Measurements from ENCODE around the gene MAP2K2.

Gene MAP2K2

DNA sequence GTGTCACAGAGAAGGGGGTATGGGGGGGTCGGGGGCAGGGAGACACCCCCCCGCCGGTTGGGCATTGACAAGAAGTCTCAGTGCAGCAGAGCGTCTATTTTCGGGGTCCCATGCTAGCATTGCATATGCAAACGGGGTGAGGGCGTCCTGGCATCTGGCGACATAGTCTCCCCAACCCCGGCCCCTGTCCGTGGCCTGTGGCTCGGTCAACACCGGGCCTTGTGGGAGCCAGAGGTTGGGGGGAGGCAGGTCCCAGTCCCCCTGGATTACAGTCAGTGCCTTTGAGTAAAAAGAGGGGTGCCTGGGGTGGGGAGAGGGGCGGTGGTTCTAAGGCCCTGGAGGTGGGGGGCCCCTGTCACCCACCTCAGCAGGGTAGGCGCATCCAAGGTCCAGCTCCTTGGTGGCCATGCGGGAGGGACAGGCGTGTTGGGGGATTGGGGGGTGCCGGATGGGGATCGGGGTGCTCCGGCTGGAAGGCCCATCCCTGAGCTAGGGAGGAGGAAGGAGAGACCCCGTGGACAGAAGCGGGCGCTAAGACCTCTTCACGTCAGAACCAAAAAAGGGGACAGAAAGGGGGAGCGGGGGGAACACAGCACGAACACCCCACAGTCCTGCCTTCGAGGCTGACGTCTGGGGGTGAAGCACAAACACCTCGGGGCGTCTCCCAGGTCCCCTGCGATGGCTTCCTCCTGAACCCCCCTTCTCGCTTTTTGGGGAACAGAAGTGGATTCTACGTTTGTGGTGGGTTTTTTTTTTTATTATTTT lies 78.1 kb downstream of the MAP2K2 start:
- in situ Hi-C loops (cut with MboI; ENCODE audit: low sequenced_read_pairs) = no loop called here

DNA sequence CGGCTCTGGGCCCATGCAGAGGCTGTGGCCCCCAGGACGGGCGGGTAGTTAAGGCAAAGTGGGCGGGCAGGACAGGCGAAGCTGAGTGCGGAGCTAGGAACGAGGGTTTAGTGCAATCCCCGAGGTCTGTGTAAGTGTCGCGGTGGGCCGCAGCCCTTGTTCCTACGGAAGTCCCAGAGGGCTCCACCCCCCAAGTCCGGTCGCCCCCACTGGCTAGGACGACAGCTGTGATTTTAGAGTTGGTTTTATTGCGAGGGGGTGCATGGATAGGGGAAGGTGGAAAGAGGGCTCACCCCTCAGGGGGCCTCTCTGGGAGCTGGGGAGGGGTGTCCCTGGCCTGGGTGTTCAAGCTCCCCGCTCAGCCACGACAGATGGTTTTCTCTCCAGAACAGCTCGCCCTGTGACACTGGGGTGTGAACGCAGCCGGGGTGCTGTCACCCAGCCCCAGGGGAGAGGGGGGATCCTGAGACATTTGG lies 78.9 kb downstream of the MAP2K2 start:
- in situ Hi-C loops (cut with MboI; ENCODE audit: low sequenced_read_pairs) = no loop called here

DNA sequence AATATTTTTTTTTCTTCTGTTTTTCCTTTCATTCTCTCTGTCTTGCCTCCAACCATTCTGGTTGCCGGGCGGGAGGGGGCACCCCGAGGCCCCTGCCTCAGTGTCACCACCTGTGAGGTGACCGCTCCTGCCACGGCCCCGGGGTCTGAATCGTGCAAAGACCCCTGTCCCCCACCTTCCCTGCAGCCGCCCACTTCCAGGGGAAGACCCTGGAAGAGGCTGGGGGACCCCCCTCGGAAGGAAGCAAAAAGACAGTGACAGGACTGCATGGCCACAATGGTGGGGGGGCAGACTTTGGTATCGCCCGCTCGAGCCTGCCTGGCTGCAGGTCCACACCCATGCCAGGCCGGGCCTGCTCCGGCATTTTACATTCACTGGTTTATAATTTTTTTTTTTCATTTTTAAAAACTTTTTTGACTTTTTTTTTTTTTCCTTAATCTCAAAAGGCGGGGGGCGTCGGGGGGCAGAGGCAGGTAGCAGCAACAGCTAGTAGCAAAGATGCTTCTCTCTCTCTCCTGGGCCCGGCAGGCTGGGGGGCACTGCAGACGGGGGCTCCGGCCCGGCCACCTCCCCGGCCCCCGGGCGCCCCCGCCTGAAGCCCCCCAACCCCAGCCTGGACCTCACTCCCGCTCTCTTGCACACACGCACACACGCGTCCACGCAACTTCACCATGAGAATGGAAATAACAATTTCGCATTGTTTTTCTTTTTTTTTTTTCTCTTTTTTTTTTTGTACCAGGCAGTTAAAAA lies 79.8 kb downstream of the MAP2K2 start:
- in situ Hi-C loops (cut with MboI; ENCODE audit: low sequenced_read_pairs) = no loop called here

DNA sequence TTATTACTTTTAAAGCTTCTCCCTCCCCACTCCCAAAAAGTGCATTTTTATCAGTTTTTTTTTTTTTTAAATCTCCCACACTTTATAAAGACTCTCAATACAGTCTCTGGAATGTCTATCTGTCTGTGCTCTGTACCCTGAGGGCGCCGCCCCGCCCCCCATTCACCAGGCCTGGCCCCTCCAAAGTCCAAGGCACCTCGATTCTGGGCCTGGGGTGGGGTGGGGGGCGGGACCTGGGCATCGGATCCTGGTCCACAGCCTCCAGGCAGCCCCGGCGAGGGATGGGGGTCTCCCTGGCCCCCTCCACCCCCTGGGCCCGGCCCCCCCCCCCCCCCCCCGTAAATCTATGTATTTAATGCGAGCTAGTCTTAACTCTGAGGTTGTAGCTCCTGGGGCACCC lies 80.5 kb downstream of the MAP2K2 start:
- in situ Hi-C loops (cut with MboI; ENCODE audit: low sequenced_read_pairs) = no loop called here

DNA sequence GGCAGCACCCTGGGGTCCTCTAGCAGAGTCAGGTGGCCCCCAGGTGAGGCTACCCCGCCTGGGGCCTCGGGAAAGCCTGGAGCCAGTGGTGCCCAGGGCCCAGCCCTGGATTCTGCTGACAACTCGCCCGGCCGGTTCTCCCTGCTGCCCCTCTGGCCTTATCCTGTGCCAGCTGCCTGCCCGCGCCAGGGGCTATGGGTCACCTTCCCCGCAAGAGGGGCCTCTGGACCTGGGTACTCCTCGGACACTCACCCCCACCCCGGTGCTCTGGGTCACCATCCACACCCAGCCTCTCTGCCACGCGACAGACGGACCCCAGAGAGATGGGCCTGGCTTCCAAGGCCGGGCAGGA lies 81.2 kb downstream of the MAP2K2 start:
- in situ Hi-C loops (cut with MboI; ENCODE audit: low sequenced_read_pairs) = no loop called here

DNA sequence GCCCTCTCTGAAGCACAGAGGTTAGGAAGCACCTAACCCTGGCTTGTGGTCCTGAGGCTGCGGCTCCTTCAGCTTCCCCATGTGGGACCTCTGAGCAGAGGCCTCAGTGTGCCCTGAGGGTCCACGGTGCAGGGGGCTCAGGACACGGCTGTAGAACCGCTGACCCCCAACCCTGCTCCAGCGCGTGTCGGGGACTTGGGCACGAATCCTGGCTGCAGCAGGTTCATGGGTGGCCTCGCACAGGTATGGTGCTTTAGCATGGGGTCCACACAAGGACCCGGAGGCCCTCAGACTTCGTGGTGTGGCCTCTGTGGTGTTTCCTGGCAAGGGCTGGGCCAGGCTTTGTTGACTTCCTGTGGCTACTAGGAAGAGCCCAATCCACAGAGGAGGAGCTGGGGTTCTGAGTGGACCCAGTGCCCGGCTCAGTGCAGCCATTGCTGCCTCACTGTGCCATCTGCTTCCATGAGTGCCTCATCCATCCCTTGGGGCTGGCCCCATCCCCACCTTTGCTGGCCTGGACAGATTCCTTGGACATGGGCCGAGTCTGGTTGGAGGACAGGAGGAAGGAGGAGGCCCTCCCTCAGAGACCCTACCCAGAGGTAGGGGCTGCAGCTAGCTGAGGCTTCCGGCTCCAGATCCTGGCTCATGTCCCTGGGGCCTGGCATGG lies 81.7 kb downstream of the MAP2K2 start:
- in situ Hi-C loops (cut with MboI; ENCODE audit: low sequenced_read_pairs) = no loop called here

Measured in HL-60/S4 treated with phorbol 12-myristate 13-acetate at 8.2 ng/mL for 4 days and 3 days (cell line).